Skeletal muscle cell (primary cell): Measurements from ENCODE around the gene TTI1.

Experiments used
- DNase-seq: peaks from one replicate; pipeline ENCODE4 v3.0.0-alpha.2; 2010; ENCODE audit warnings: low read depth
- H3K4me3 ChIP-seq: 2 replicates; pipeline ENCODE4 v1.5.1; 2011; ENCODE audit warnings: low read depth, mild to moderate bottlenecking, control low read depth, low read length, moderate library complexity

The TTI1 gene

GRCh38 chr20:37945091-37945547 is 88.1 kb downstream of the TTI1 start:
- no peak overlapping the region for H3K4me3 ChIP-seq
- no peak for DNase-seq

GRCh38 chr20:37944456-37944981 is 88.7 kb downstream of the TTI1 start:
- no peak overlapping the region for H3K4me3 ChIP-seq
- DNase-seq, result no peak

GRCh38 chr20:37943501-37944455 is 89.5 kb downstream of the TTI1 start:
- DNase-seq, result no peak
- H3K4me3 ChIP-seq, result no peak overlapping the region

- no peak overlapping the region for H3K4me3 ChIP-seq
- no peak for DNase-seq
These were observed 90.2 kb downstream of the TTI1 start for GRCh38 chr20:37943033-37943432.

- H3K4me3 ChIP-seq, result no peak overlapping the region
These were observed 91.3 kb downstream of the TTI1 start for GRCh38 chr20:37941992-37942391.

GRCh38 chr20:37941332-37941731 is 91.9 kb downstream of the TTI1 start:
- H3K4me3 ChIP-seq, result no peak overlapping the region
- no peak for DNase-seq

More at GRCh38 chr20:37941992-37942391, 91.3 kb downstream of the TTI1 start:
- no peak for DNase-seq

GRCh38 chr20:37940858-37941257 is 92.4 kb downstream of the TTI1 start:
- DNase-seq, result no peak
- H3K4me3 ChIP-seq, result no peak overlapping the region

- no peak for DNase-seq
- H3K4me3 ChIP-seq, result no peak overlapping the region
These were observed 93.3 kb downstream of the TTI1 start for GRCh38 chr20:37939701-37940560.

- DNase-seq, result no peak
- no peak overlapping the region for H3K4me3 ChIP-seq
These were observed 94.3 kb downstream of the TTI1 start for GRCh38 chr20:37938954-37939353.

- no peak for DNase-seq
- no peak overlapping the region for H3K4me3 ChIP-seq
These were observed 95.0 kb downstream of the TTI1 start for GRCh38 chr20:37938181-37938750.

GRCh38 chr20:37937686-37938085 is 95.6 kb downstream of the TTI1 start:
- no peak overlapping the region for H3K4me3 ChIP-seq
- no peak for DNase-seq

GRCh38 chr20:37936451-37936850 is 96.8 kb downstream of the TTI1 start:
- H3K4me3 ChIP-seq, result no peak overlapping the region
- DNase-seq, result no peak

GRCh38 chr20:37936041-37936440 is 97.2 kb downstream of the TTI1 start:
- no peak overlapping the region for H3K4me3 ChIP-seq
- DNase-seq, result no peak

GRCh38 chr20:37935435-37935834 is 97.8 kb downstream of the TTI1 start:
- no peak for DNase-seq
- H3K4me3 ChIP-seq, result no peak overlapping the region

GRCh38 chr20:37934634-37935375 is 98.5 kb downstream of the TTI1 start:
- DNase-seq, result no peak
- no peak overlapping the region for H3K4me3 ChIP-seq

- no peak for DNase-seq
- no peak overlapping the region for H3K4me3 ChIP-seq
These were observed 99.2 kb downstream of the TTI1 start for GRCh38 chr20:37933786-37934633.
